ENCODE measurements around the gene SMIM20. TPM values are rescaled to one million over a fixed set of nuclear protein-coding genes. Genes with fewer than 3 reads are reported as not detected.
"Not testable (repeated sequence)": the region's sequence is repeated elsewhere in the genome, so short reads cannot be mapped to it uniquely, and the experiment has no call there.

Gene SMIM20
- 10 to 100 TPM; 12.1 to 19.0 TPM for total RNA-seq

- H3K4me1 Mint-ChIP-seq (ENCODE audit: low read depth in 2 of 2): peaks cover 16 to 21% of the 10 kb centered on the region in 2 donors
- peak; percentile 94 for DNase-seq (ENCODE audit: low spot score)
- peaks cover 2% of the 10 kb centered on the region for H3K9me3 Mint-ChIP-seq
- H3K4me3 Mint-ChIP-seq: peak within 1 kb of the TSS; percentile 94
- no peaks in the 10 kb centered on the region for H3K36me3 Mint-ChIP-seq
- peaks cover 0 to 6% of the 10 kb centered on the region in 2 donors for H3K27me3 Mint-ChIP-seq
- peak within 1 kb of the TSS; percentile 97 to 99 for H3K27ac Mint-ChIP-seq
- ATAC-seq: peak; percentile 97 to 99
Observed at GRCh38 chr4:25913851-25914669, at the start of gene SMIM20. Gene SMIM20, plus strand, starts transcription at chr4:25914220. Its CDS starts 94 bp downstream, at chr4:25914314.

- Mint-ChIP-seq H3K4me1 (ENCODE audit: low read depth in 2 of 2) (peaks cover 12 to 20% of the 10 kb centered on the region in 2 donors), H3K27ac (no peak overlapping the region), H3K27me3 (no peaks in the 10 kb centered on the region), H3K9me3 (no peaks in the 10 kb centered on the region), H3K36me3 (peaks cover 7% of the 10 kb centered on the region), H3K4me3 (no peak overlapping the region)
- ATAC-seq (no peak), DNase-seq (ENCODE audit: low spot score) (no peak)
Observed at GRCh38 chr4:25865586-25865985, 48.4 kb upstream of the SMIM20 start.

- not testable (repeated sequence) for H3K9me3 Mint-ChIP-seq; H3K4me3 Mint-ChIP-seq; H3K27ac Mint-ChIP-seq; H3K36me3 Mint-ChIP-seq; ATAC-seq; H3K27me3 Mint-ChIP-seq; DNase-seq (ENCODE audit: low spot score)
- H3K4me1 Mint-ChIP-seq (ENCODE audit: low read depth in 2 of 2): peaks cover 7 to 15% of the 10 kb centered on the region in 2 donors
Observed at GRCh38 chr4:25866401-25866800, 47.6 kb upstream of the SMIM20 start.

GRCh38 chr4:25867781-25868294 is 46.2 kb upstream of the SMIM20 start:
- peaks cover 7 to 8% of the 10 kb centered on the region in 2 donors for H3K4me1 Mint-ChIP-seq (ENCODE audit: low read depth in 2 of 2)
- ATAC-seq (no peak), DNase-seq (ENCODE audit: low spot score) (no peak)
- H3K27ac Mint-ChIP-seq: no peak overlapping the region
- H3K27me3 Mint-ChIP-seq: no peaks in the 10 kb centered on the region
- H3K36me3 Mint-ChIP-seq: no peaks in the 10 kb centered on the region
- H3K9me3 Mint-ChIP-seq: no peaks in the 10 kb centered on the region
- H3K4me3 Mint-ChIP-seq: no peak overlapping the region

- no peak for DNase-seq (ENCODE audit: low spot score)
- no peak overlapping the region for H3K27ac Mint-ChIP-seq
- ATAC-seq: no peak
- no peaks in the 10 kb centered on the region for H3K36me3 Mint-ChIP-seq
- peaks cover 8 to 9% of the 10 kb centered on the region in 2 donors for H3K4me1 Mint-ChIP-seq (ENCODE audit: low read depth in 2 of 2)
- no peaks in the 10 kb centered on the region for H3K27me3 Mint-ChIP-seq
- H3K4me3 Mint-ChIP-seq: no peak overlapping the region
- H3K9me3 Mint-ChIP-seq: no peaks in the 10 kb centered on the region
Observed at GRCh38 chr4:25870081-25870480, 43.9 kb upstream of the SMIM20 start.

- ATAC-seq (peak in 1 of 2 donors; percentile 16), DNase-seq (ENCODE audit: low spot score) (no peak)
- Mint-ChIP-seq H3K36me3 (no peaks in the 10 kb centered on the region), H3K9me3 (no peaks in the 10 kb centered on the region), H3K27me3 (no peaks in the 10 kb centered on the region), H3K4me1 (ENCODE audit: low read depth in 2 of 2) (peaks cover 0 to 5% of the 10 kb centered on the region in 2 donors), H3K4me3 (no peak overlapping the region), H3K27ac (no peak overlapping the region)
Observed at GRCh38 chr4:25872851-25873631, 41.0 kb upstream of the SMIM20 start.

- Mint-ChIP-seq H3K4me3 (no peak overlapping the region), H3K27me3 (no peaks in the 10 kb centered on the region), H3K9me3 (no peaks in the 10 kb centered on the region), H3K36me3 (no peaks in the 10 kb centered on the region), H3K27ac (no peak overlapping the region), H3K4me1 (ENCODE audit: low read depth in 2 of 2) (peaks cover 0 to 5% of the 10 kb centered on the region in 2 donors)
- no peak for ATAC-seq
- DNase-seq (ENCODE audit: low spot score): no peak
Observed at GRCh38 chr4:25873632-25874129, 40.3 kb upstream of the SMIM20 start.

- ATAC-seq: no peak
- H3K9me3 Mint-ChIP-seq: no peaks in the 10 kb centered on the region
- no peak for DNase-seq (ENCODE audit: low spot score)
- H3K27ac Mint-ChIP-seq: no peak overlapping the region
- peaks cover 2% of the 10 kb centered on the region for H3K36me3 Mint-ChIP-seq
- no peak overlapping the region for H3K4me3 Mint-ChIP-seq
- peaks cover 0 to 5% of the 10 kb centered on the region in 2 donors for H3K4me1 Mint-ChIP-seq (ENCODE audit: low read depth in 2 of 2)
- H3K27me3 Mint-ChIP-seq: peaks cover 0 to 2% of the 10 kb centered on the region in 2 donors
Observed at GRCh38 chr4:25874655-25875054, 39.4 kb upstream of the SMIM20 start.

- peak overlapping the region in 1 of 2 donors; percentile 2 for H3K27ac Mint-ChIP-seq
Observed at GRCh38 chr4:25875281-25875745, 38.7 kb upstream of the SMIM20 start.

GRCh38 chr4:25878676-25879075 is 35.3 kb upstream of the SMIM20 start:
- ATAC-seq (no peak), DNase-seq (ENCODE audit: low spot score) (no peak)
- no peak overlapping the region for H3K4me3 Mint-ChIP-seq
- H3K27me3 Mint-ChIP-seq: peaks cover 0 to 11% of the 10 kb centered on the region in 2 donors
- H3K4me1 Mint-ChIP-seq (ENCODE audit: low read depth in 2 of 2): no peaks in the 10 kb centered on the region
- H3K27ac Mint-ChIP-seq: no peak overlapping the region
- H3K36me3 Mint-ChIP-seq: peaks cover 5% of the 10 kb centered on the region
- no peaks in the 10 kb centered on the region for H3K9me3 Mint-ChIP-seq

More at GRCh38 chr4:25875281-25875745, 38.7 kb upstream of the SMIM20 start:
- H3K27me3 Mint-ChIP-seq: peaks cover 0 to 4% of the 10 kb centered on the region in 2 donors
- peaks cover 5% of the 10 kb centered on the region for H3K36me3 Mint-ChIP-seq
- ATAC-seq: no peak
- peaks cover 0 to 5% of the 10 kb centered on the region in 2 donors for H3K4me1 Mint-ChIP-seq (ENCODE audit: low read depth in 2 of 2)
- no peak for DNase-seq (ENCODE audit: low spot score)
- no peaks in the 10 kb centered on the region for H3K9me3 Mint-ChIP-seq
- H3K4me3 Mint-ChIP-seq: no peak overlapping the region

GRCh38 chr4:25879091-25879584 is 34.9 kb upstream of the SMIM20 start:
- no peak for ATAC-seq
- Mint-ChIP-seq H3K9me3 (no peaks in the 10 kb centered on the region), H3K27me3 (peaks cover 0 to 11% of the 10 kb centered on the region in 2 donors), H3K27ac (no peak overlapping the region), H3K4me3 (no peak overlapping the region), H3K4me1 (ENCODE audit: low read depth in 2 of 2) (peaks cover 2 to 3% of the 10 kb centered on the region in 2 donors), H3K36me3 (peaks cover 5% of the 10 kb centered on the region)
- DNase-seq (ENCODE audit: low spot score): no peak

- ATAC-seq (no peak), DNase-seq (ENCODE audit: low spot score) (no peak)
- Mint-ChIP-seq H3K4me3 (no peak overlapping the region), H3K27me3 (peaks cover 0 to 11% of the 10 kb centered on the region in 2 donors), H3K36me3 (peaks cover 5% of the 10 kb centered on the region), H3K9me3 (no peaks in the 10 kb centered on the region), H3K4me1 (ENCODE audit: low read depth in 2 of 2) (peaks cover 4 to 8% of the 10 kb centered on the region in 2 donors), H3K27ac (no peak overlapping the region)
Observed at GRCh38 chr4:25879587-25879986, 34.4 kb upstream of the SMIM20 start.

GRCh38 chr4:25879991-25880651 is 33.9 kb upstream of the SMIM20 start:
- ATAC-seq (no peak), DNase-seq (ENCODE audit: low spot score) (no peak)
- Mint-ChIP-seq H3K27ac (no peak overlapping the region), H3K36me3 (peaks cover 5% of the 10 kb centered on the region), H3K4me3 (no peak overlapping the region), H3K27me3 (peaks cover 0 to 11% of the 10 kb centered on the region in 2 donors), H3K4me1 (ENCODE audit: low read depth in 2 of 2) (peaks cover 8 to 12% of the 10 kb centered on the region in 2 donors), H3K9me3 (no peaks in the 10 kb centered on the region)

Measured in natural killer cell treated with Interleukin-12 subunit alpha and Interleukin-12 subunit beta and Interleukin-15 and Interleukin-18, amount 100 ng/mL, for 72 hours (primary cell).